Spleen (tissue), 13 donors: ENCODE measurements around the gene SLC45A3. TPM values are rescaled to one million over a fixed set of nuclear protein-coding genes. Genes with fewer than 3 reads are reported as not detected.
A peak's percentile ranks its signal among the peaks of the same experiment; 100 is the strongest.
"Not testable (repeated sequence)": the region's sequence is repeated elsewhere in the genome, so short reads cannot be mapped to it uniquely, and the experiment has no call there.

Experiments used
- DNase-seq: peaks from one replicate; pipeline ENCODE4 v3.0.0-alpha.2; 2020
- H3K27ac ChIP-seq, 8 donors: fragments of 200-600 bp; sonication (generic) in 7 of 8; 1 replicate in 4 of 8; 2 replicates in 4 of 8; pipeline versions ENCODE4 v1.5.0 to v1.8.0; 2016 to 2021; ENCODE audit warnings: inconsistent platforms in 4 of 8, mild to moderate bottlenecking in 4 of 8, moderate library complexity in 1 of 8
- H3K27me3 ChIP-seq, 7 donors: fragments of 200-600 bp; sonication (generic) in 6 of 7; replicated peaks in 1 of 7; 1 replicate in 4 of 7; 2 replicates in 3 of 7; pipeline versions ENCODE4 v1.5.0 to v1.8.0; 2016 to 2021; ENCODE audit warnings: inconsistent platforms in 3 of 7, mild to moderate bottlenecking in 1 of 7
- H3K36me3 ChIP-seq, 6 donors: fragments of 200-600 bp; sonication (generic) in 5 of 6; 1 replicate in 4 of 6; 2 replicates in 2 of 6; pipeline versions ENCODE4 v1.5.0 to v1.8.0; 2016 to 2021; ENCODE audit warnings: inconsistent platforms in 2 of 6
- H3K4me1 ChIP-seq, 6 donors: fragments of 200-600 bp; sonication (generic) in 5 of 6; 1 replicate in 3 of 6; 2 replicates in 3 of 6; pipeline versions ENCODE4 v1.5.0 to v1.8.0; 2016 to 2021; ENCODE audit warnings: inconsistent platforms in 3 of 6
- H3K4me3 ChIP-seq, 8 donors: fragments of 200-600 bp; sonication (generic) in 7 of 8; 1 replicate in 4 of 8; 2 replicates in 4 of 8; pipeline versions ENCODE4 v1.5.0 to v1.8.0; 2016 to 2021; ENCODE audit warnings: inconsistent platforms in 4 of 8, mild to moderate bottlenecking in 4 of 8, moderate library complexity in 2 of 8
- H3K9me3 ChIP-seq, 8 donors: fragments of 200-600 bp; sonication (generic) in 7 of 8; 1 replicate in 4 of 8; 2 replicates in 4 of 8; pipeline versions ENCODE4 v1.5.0 to v1.8.0; 2016 to 2021; ENCODE audit warnings: inconsistent platforms in 4 of 8
- CTCF ChIP-seq, 11 experiments: fragments of 200-600 bp in 7 of 11; fragments of 450-650 bp in 4 of 11; sonication (generic) in 4 of 11; IDR thresholded peaks in 8 of 11; conservative IDR thresholded peaks in 3 of 11; 1 replicate in 7 of 11; 2 replicates in 4 of 11; pipeline versions ENCODE4 v1.4.0 to v1.8.0; 2016 to 2021; ENCODE audit warnings: antibody characterized with exemption in 11 of 11, inconsistent platforms in 4 of 11, mild to moderate bottlenecking in 1 of 11
- POLR2A ChIP-seq, 3 donors: fragments of 450-650 bp; IDR thresholded peaks; one replicate each; pipeline ENCODE4 v1.5.1; 2017; ENCODE audit warnings: antibody characterized with exemption in 3 of 3, mild to moderate bottlenecking in 1 of 3
- POLR2AphosphoS5 ChIP-seq, 3 donors: sonication (generic); formaldehyde crosslinking; IDR thresholded peaks; one replicate each; pipeline ENCODE4 v1.5.1; 2017; ENCODE audit warnings: antibody characterized with exemption in 3 of 3
- WGBS, 5 donors: extraction: QIAGEN DNeasy Blood & Tissue Kit in 3 of 5; methylation state at CpG; one replicate each; pipeline versions ENCODE4 v1.1.5 to v1.1.7; 2013 to 2018; 5-methylcytosine and 5-hydroxymethylcytosine counted together
- intact Hi-C: fragments of 100-400 bp; cut with DNase I; formaldehyde crosslinking; loops from one replicate; pipeline ENCODE4 v1.15.0; 2023; ENCODE audit warnings: low total_unique reads
- long read RNA-seq, 2 donors: transcript quantifications; one replicate each; lab custom pipeline, GENCODE V29; 2026
- polyA plus RNA-seq, 3 donors: library from polyadenylated mRNA; stranded (reverse); fragments of 200-250 nt; gene quantifications; one replicate each; pipeline ENCODE4 v1.2.1, GENCODE V29; 2013
- total RNA-seq, 7 donors: library from RNA; depleted of rRNA in 3 of 7; stranded (reverse); fragments of >200 nt in 3 of 7; fragmentation: NEBNext Ultra II Directional in 4 of 7; extraction: Animal tissue kit (Norgen Biotek cat#: 25700) in 4 of 7; gene quantifications; one replicate each; pipeline versions ENCODE4 v1.1.0 to v1.2.1, GENCODE V29; 2016 to 2021
- donor health status: healthy with polysubstance abuse.
- donor health status: DM: no; HTN: no; CAD: no; lungs with moderate emphysema.
- donor health status: DM: no; HTN: no; CAD: no.
- donor health status: Bipolar disorder and iron deficiency.
- donor health status: healthy.
- donor health status: DM: no; HTN: no; CAD: no.
- donor health status: DM: yes; HTN: yes; CAD: no.

The SLC45A3 gene
- total RNA-seq (10 to 100 TPM; 22.8 to 43.7 (median 30.4) TPM), polyA plus RNA-seq (10 to 100 TPM; 16.8 to 41.5 (median 36.0) TPM)
- long read RNA-seq, donor 1, partial matches to known transcripts = 5 of 7 reads
- long read RNA-seq, donor 1, other reads (novel, unspliced or antisense) = 0 of 7 reads
- long read RNA-seq, donor 2 = 0 reads

- H3K36me3 ChIP-seq = no peaks in the 10 kb centered on the region
- H3K27me3 ChIP-seq = peaks cover 0 to 28% (median 3%) of the 10 kb centered on the region in 7 donors
- H3K4me3 ChIP-seq = peak within 1 kb of the TSS; percentile 72 to 95 (median 75)
- TF ChIP-seq CTCF (IDR thresholded peaks at IDR 0.05 in 8 of 11, conservative IDR thresholded peaks at IDR 0.05 in 3 of 11) (no peak), POLR2AphosphoS5 (IDR thresholded peaks at IDR 0.05) (peak in 2 of 3 donors; percentile 45 to 55), POLR2A (IDR thresholded peaks at IDR 0.05) (no peak)
- intact Hi-C loops = no loop called here
- peak within 1 kb of the TSS in 7 of 8 donors; percentile 58 to 78 (median 69) for H3K27ac ChIP-seq
- DNase-seq = peak; percentile 85
- WGBS, 5 donors = 1 to 4% (median 1%) methylated on average over 27 to 86 of the region's 86 CpGs
- H3K9me3 ChIP-seq = no peaks in the 10 kb centered on the region
- H3K4me1 ChIP-seq = peaks cover 8 to 60% (median 41%) of the 10 kb centered on the region in 6 donors
These were observed at the start of gene SLC45A3 for GRCh38 chr1:205680073-205680851. Gene SLC45A3 (minus strand): TSS chr1:205680509. CDS start chr1:205664656, 15,853 bp downstream.

- WGBS, 5 donors = 88 to 94% (median 88%) methylated on average over 4 of the region's 4 CpGs
- H3K36me3 ChIP-seq = peaks cover 0 to 94% (median 38%) of the 10 kb centered on the region in 6 donors
- no peak for DNase-seq
These were observed 46.4 kb upstream of the SLC45A3 start for GRCh38 chr1:205726619-205727125.

GRCh38 chr1:205725514-205725913 lies 45.2 kb upstream of the SLC45A3 start:
- H3K4me3 ChIP-seq = no peak overlapping the region
- peaks cover 0 to 10% (median 0%) of the 10 kb centered on the region in 6 donors for H3K4me1 ChIP-seq
- TF ChIP-seq POLR2A (IDR thresholded peaks at IDR 0.05) (no peak), CTCF (IDR thresholded peaks at IDR 0.05 in 8 of 11, conservative IDR thresholded peaks at IDR 0.05 in 3 of 11) (no peak), POLR2AphosphoS5 (IDR thresholded peaks at IDR 0.05) (no peak)
- WGBS, 5 donors = 51 to 100% (median 95%) methylated on average over 1 of the region's 1 CpG
- H3K36me3 ChIP-seq = peaks cover 0 to 98% (median 49%) of the 10 kb centered on the region in 6 donors
- intact Hi-C loops = no loop called here
- peaks cover 0 to 5% (median 0%) of the 10 kb centered on the region in 8 donors for H3K9me3 ChIP-seq
- H3K27me3 ChIP-seq = no peaks in the 10 kb centered on the region
- no peak overlapping the region for H3K27ac ChIP-seq
- no peak for DNase-seq

More at GRCh38 chr1:205726619-205727125, 46.4 kb upstream of the SLC45A3 start:
- TF ChIP-seq CTCF (IDR thresholded peaks at IDR 0.05 in 8 of 11, conservative IDR thresholded peaks at IDR 0.05 in 3 of 11) (no peak), POLR2A (IDR thresholded peaks at IDR 0.05) (no peak)
- Histone ChIP-seq H3K9me3 (no peaks in the 10 kb centered on the region), H3K4me3 (no peak overlapping the region), H3K4me1 (peaks cover 0 to 12% (median 0%) of the 10 kb centered on the region in 6 donors), H3K27ac (no peak overlapping the region), H3K27me3 (no peaks in the 10 kb centered on the region)
- intact Hi-C loops = no loop called here

- H3K27me3 ChIP-seq, H3K4me3 ChIP-seq, intact Hi-C loops, H3K27ac ChIP-seq, H3K9me3 ChIP-seq, DNase-seq: not testable (repeated sequence)
- WGBS, 5 donors = 47 to 100% (median 98%) methylated on average over 2 of the region's 2 CpGs
- peaks cover 0 to 16% (median 0%) of the 10 kb centered on the region in 6 donors for H3K4me1 ChIP-seq
- H3K36me3 ChIP-seq = peaks cover 0 to 100% (median 70%) of the 10 kb centered on the region in 6 donors
These were observed 40.4 kb upstream of the SLC45A3 start for GRCh38 chr1:205720740-205721139.
